Right atrium auricular region (tissue), 2 donors: ENCODE measurements around the gene OSCP1. TPM values are rescaled to one million over a fixed set of nuclear protein-coding genes. Genes with fewer than 3 reads are reported as not detected.
A peak's percentile ranks its signal among the peaks of the same experiment; 100 is the strongest.

ENCODE experiments used
- DNase-seq: peaks from one replicate; pipeline ENCODE4 v3.0.0-alpha.2; 2019; ENCODE audit warnings: low spot score
- H3K27ac ChIP-seq, 2 donors: fragments of 200-600 bp; sonication (generic); 1 replicate in 1 of 2; 2 replicates in 1 of 2; pipeline ENCODE4 v1.5.1; 2016 to 2019
- H3K27me3 ChIP-seq, 2 donors: fragments of 200-600 bp; sonication (generic); one replicate each; pipeline versions ENCODE4 v1.5.1 to v1.6.0; 2017 to 2019
- H3K36me3 ChIP-seq: fragments of 200-600 bp; sonication (generic); one replicate; pipeline ENCODE4 v1.5.1; 2016
- H3K4me1 ChIP-seq, 2 donors: fragments of 200-600 bp; sonication (generic); one replicate each; pipeline versions ENCODE4 v1.5.1 to v1.6.0; 2017 to 2019
- H3K4me3 ChIP-seq, 2 donors: fragments of 200-600 bp; sonication (generic); 1 replicate in 1 of 2; 2 replicates in 1 of 2; pipeline ENCODE4 v1.5.1; 2017 to 2019; ENCODE audit warnings: mild to moderate bottlenecking in 1 of 2, moderate library complexity in 1 of 2
- H3K9me3 ChIP-seq, 2 donors: fragments of 200-600 bp; sonication (generic); one replicate each; pipeline ENCODE4 v1.5.1; 2019
- CTCF ChIP-seq, 2 donors: fragments of 200-600 bp; sonication (generic); IDR thresholded peaks; one replicate each; pipeline ENCODE4 v1.5.1; 2019; ENCODE audit warnings: antibody characterized with exemption in 2 of 2
- total RNA-seq, 2 donors: library from RNA; depleted of rRNA; stranded (reverse); fragments of >200 nt; gene quantifications; one replicate each; pipeline ENCODE4 v1.1.0, GENCODE V29; 2016

Gene OSCP1
- total RNA-seq, 2 donors from 2014 or later, result 4.9 to 7.9 TPM

- no peak overlapping the region for H3K27ac ChIP-seq
- TF ChIP-seq CTCF (IDR thresholded peaks at IDR 0.05), result no peak
- no peaks in the 10 kb centered on the region for H3K9me3 ChIP-seq
- H3K36me3 ChIP-seq, result no peaks in the 10 kb centered on the region
- H3K4me1 ChIP-seq, result peaks cover 0 to 9% of the 10 kb centered on the region in 2 donors
- no peaks in the 10 kb centered on the region for H3K27me3 ChIP-seq
- DNase-seq, result no peak
- no peak overlapping the region for H3K4me3 ChIP-seq
These were observed 2.8 kb downstream of the OSCP1 start for GRCh38 chr1:36447450-36447849.

GRCh38 chr1:36446746-36447145 is 3.5 kb downstream of the OSCP1 start:
- Histone ChIP-seq H3K27me3 (no peaks in the 10 kb centered on the region), H3K27ac (no peak overlapping the region), H3K36me3 (no peaks in the 10 kb centered on the region), H3K9me3 (no peaks in the 10 kb centered on the region), H3K4me1 (peaks cover 0 to 9% of the 10 kb centered on the region in 2 donors), H3K4me3 (no peak overlapping the region)
- no peak for DNase-seq
- TF ChIP-seq CTCF (IDR thresholded peaks at IDR 0.05), result no peak

GRCh38 chr1:36446271-36446670 is 4.0 kb downstream of the OSCP1 start:
- Histone ChIP-seq H3K9me3 (no peaks in the 10 kb centered on the region), H3K36me3 (no peaks in the 10 kb centered on the region), H3K27me3 (no peaks in the 10 kb centered on the region), H3K4me3 (no peak overlapping the region), H3K27ac (no peak overlapping the region), H3K4me1 (peaks cover 0 to 9% of the 10 kb centered on the region in 2 donors)
- peak in 1 of 2 donors; percentile 14 for TF ChIP-seq CTCF (IDR thresholded peaks at IDR 0.05)
- DNase-seq, result no peak

GRCh38 chr1:36443297-36443696 is 7.0 kb downstream of the OSCP1 start:
- peaks cover 5% of the 10 kb centered on the region for H3K36me3 ChIP-seq
- no peaks in the 10 kb centered on the region for H3K9me3 ChIP-seq
- H3K4me3 ChIP-seq, result no peak overlapping the region
- no peak for DNase-seq
- H3K27ac ChIP-seq, result no peak overlapping the region
- no peaks in the 10 kb centered on the region for H3K27me3 ChIP-seq
- no peaks in the 10 kb centered on the region for H3K4me1 ChIP-seq
- TF ChIP-seq CTCF (IDR thresholded peaks at IDR 0.05), result no peak

- Histone ChIP-seq H3K4me1 (no peaks in the 10 kb centered on the region), H3K36me3 (peaks cover 9% of the 10 kb centered on the region), H3K9me3 (no peaks in the 10 kb centered on the region), H3K4me3 (no peak overlapping the region), H3K27me3 (no peaks in the 10 kb centered on the region), H3K27ac (no peak overlapping the region)
- DNase-seq, result no peak
- TF ChIP-seq CTCF (IDR thresholded peaks at IDR 0.05), result no peak
These were observed 7.9 kb downstream of the OSCP1 start for GRCh38 chr1:36442337-36442736.

GRCh38 chr1:36440646-36441045 is 9.6 kb downstream of the OSCP1 start:
- Histone ChIP-seq H3K36me3 (peaks cover 15% of the 10 kb centered on the region), H3K27ac (no peak overlapping the region), H3K4me1 (no peaks in the 10 kb centered on the region), H3K9me3 (no peaks in the 10 kb centered on the region), H3K4me3 (no peak overlapping the region), H3K27me3 (no peaks in the 10 kb centered on the region)
- TF ChIP-seq CTCF (IDR thresholded peaks at IDR 0.05), result no peak
- DNase-seq, result no peak
